Stimulated activated CD8-positive, alpha-beta memory T cell treated with anti-CD3 and anti-CD28 coated beads, Interleukin-4, amount 100 ng/mL, for 4 hours (primary cell): Measurements from ENCODE around the gene OASL.
A peak's percentile ranks its signal among the peaks of the same experiment; 100 is the strongest.

Source experiments
- DNase-seq, 2 donors: peaks; one replicate each; pipeline ENCODE4 v3.0.0-alpha.2; 2020; ENCODE audit warnings: low read depth in 2 of 2, low spot score in 1 of 2

Gene OASL

DNA sequence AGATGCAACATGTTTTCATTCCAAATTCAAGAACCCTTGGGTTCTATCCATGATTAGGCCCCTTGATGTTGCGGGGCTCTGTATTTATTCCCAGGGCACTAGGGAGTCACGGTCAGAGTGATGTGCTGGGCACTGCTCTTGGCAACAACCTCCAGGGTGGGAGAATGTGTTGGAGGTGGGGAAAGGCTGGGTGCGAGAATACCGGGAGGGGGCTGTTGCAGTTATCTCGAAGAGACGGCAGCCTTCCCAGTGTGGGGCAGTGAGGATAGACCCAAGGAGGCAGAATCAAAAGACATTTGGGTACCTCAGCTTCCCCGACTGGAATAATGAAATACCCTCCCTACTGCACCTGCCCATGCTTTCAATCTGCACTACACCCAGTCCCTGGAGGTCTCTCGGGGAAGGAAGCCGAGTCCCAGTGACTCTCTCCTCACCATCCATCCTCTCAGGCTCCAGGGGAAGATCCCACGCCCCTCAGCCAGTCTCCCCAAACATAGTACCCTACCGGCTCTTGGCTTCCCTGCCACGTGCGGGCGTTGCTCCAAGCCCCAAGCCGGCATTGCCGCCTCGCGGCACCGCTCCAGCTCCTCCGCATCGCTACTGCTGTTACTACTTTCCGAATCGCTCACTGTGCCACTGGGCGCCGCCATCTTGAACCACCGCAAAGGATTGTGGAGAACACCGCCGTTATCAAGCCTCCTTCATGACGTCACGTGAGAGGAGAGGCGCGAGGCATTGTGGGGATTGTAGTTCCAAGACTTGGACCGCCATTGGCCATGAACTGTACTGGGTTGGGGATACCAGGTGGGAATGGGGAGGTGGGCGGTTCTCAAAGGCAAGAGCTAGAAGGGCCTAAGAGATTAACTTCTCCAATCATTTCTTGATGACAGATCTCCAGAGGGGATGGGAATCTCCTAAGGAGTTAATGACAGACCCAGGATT lies 22.9 kb downstream of the OASL start, which contains the start of gene C12orf43:
Gene C12orf43, minus strand, starts transcription at position 663 of the 942 bp plus-strand sequence. Its CDS starts 13 bp downstream, at position 650.
- peak; percentile 80 to 85 for DNase-seq

DNA sequence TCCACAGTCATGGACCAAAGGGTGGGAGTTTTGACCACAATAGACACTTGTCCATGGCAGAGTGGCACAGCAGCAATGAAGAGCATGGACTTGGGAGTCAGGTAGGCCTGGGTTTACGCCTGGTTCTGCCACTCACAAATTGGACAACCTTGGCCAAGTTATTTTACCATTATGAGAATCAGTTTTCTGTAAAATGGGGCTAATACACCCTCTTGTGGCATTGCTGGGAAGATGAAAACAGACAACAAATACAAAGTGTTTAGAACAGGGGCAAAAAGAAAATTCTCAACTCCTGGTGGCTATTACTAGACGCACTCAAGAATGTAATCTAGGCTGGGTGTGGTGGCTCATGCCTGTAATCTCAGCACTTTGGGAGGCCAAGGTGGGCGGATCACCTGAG lies 25.3 kb downstream of the OASL start:
- DNase-seq: no peak

DNA sequence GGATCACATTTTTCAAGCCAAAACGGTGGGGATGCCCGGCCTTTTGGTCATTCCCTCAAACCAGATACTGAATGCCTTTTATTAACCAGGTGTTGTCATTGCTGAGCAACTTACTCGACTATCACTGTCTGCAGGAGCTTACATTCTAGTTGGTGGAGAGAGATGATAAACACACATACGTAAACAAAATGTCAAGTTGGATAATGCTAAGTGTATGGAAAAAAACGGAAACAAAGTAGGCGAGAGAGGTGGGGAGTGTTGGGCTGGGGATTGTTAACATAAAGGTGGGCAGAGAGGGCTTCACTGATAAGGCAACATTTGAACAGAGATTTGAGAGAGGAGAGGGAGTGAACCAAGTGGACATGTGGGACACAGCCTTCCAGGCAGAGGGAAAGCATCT lies 27.2 kb downstream of the OASL start:
- DNase-seq: no peak

DNA sequence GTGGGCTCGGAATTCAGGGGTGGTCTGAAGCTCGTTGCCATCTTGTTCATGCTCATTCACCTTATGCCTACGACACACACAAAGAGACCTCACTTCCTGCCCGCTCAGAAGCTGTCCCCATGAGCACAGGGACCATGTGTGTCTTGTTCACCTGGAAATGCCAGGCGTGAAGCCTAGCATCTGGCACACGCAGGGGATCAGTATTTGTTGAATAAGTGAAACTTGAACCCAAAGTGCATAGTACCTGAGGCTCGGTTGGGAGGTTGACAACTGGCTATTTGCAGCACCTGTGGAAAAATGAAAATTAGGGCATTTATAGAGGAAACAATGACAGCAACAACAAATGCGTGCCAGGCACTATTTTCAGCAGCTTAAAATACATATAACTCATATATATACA lies 28.2 kb downstream of the OASL start:
- DNase-seq: no peak

DNA sequence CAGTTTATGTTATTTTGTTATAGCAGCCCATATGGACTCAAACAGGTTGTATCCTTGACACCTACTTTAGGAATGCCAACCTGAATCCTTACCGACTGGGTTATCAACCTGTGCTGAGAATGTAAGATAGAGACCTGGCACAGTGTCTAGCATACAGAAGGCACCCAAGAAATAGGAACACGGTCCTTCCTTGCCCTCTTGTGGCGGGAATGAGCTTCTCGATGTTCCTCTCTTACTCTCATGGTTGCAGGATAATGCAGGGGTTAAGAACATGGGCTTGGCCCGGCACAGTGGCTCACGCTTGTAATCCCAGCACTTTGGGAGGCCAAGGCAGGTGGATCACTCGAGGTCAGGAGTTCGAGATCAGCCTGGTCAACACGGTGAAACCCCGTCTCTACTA lies 29.3 kb downstream of the OASL start:
- no peak for DNase-seq

DNA sequence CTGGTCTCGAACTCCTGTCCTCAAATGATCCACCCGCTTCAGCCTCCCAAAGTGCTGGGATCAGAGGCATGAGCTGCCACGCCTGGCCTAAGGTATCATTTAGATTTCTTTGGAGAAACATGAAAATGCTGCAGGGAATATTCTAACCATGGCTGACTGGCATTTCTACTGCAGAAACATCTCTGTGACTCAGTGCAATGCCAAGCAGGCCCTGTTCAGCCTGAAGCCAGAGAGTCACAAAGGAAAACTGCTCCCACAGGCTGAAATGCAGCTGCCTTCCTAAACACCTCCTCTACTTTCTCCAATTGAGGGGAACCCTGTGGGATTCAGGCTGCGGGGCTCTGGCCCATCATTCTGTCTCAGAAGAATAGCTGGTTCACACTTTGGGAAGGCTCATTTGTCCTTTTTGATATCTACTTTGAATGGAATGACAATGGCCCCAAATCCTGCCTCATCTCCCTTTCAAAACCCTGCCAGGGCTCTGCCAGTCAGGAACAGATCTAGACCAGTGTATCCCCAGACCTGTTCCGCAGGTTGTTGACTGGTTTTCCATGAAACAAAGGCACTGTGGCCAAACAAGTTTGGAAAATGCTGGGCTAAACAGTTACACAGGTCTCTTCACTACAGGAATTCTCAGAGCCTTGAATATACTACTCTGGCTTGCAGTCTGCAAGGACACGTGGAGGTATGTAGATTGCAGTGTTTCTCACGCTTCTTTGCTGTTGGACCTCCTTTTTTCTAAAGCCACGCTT lies 30.5 kb downstream of the OASL start:
- no peak for DNase-seq

DNA sequence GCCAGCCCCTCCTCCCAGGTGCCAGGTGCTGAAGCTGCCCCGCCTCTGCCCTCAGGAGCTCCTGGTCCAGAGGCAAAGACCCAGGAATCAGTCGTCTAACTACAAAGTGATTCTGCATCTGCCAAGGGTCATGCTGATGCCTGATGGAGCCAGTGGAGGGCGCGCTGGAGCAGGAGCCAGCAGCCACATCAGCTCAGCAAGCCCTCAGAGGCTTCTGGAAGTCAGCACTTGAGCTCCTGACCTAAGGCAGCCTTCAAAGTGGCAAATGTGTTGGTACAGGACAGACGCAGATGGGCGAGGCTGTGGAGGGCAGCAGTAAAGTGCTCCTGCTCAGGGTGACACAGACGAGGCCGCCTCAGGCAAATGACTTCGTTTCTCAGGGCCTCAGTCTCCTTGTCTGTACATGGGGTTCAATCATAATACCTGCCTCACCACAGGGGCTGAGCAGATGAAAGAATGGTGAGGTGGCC lies 33.7 kb downstream of the OASL start:
- peak; percentile 3 to 4 for DNase-seq

DNA sequence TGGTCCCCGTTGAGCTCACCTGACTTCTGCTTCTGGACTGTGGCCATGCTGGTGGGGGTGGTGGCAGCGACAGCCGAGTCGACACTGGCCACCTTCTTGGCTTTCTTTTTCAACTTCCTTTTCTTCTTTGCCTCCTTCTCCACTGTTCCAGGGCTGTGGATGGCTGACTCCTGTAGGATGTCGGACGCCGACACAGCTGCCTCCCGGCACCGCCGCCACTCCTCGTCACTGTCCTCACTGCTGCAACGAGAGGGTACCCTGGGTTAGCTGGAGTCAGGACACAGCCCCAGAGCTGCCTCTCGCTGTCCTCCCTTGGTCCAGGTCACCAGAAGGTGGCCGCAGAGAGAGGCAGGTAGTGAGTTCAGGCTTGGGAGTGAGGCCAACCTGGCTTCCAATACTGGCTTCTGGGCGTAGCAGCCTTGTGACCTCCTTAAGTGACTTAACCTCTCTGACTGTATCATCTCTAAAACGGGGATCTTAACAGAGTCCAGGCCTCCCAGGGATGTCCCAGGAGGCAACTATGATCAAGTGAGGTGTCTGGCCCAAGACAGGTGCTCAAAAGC lies 34.7 kb downstream of the OASL start:
- DNase-seq: no peak

DNA sequence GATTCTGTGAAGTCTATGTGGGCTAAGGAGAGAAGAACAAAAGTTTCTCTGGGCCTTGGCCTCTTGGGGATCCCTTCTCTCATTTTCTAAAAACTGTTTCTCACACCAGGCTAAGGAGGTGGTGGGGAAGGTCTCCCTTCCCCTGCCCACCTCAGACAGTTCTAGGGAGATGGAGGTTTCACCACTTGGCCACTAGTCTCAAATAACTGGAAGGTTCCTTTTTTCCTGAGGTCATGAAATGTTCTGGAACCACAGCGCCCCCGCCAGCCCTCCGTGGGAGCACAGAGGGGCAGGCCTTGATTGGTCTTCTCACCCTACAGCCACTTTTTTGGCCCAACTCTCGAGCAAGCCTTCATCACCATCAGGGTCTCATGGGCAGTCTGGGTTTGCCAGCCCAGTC lies 35.4 kb downstream of the OASL start:
- no peak for DNase-seq

DNA sequence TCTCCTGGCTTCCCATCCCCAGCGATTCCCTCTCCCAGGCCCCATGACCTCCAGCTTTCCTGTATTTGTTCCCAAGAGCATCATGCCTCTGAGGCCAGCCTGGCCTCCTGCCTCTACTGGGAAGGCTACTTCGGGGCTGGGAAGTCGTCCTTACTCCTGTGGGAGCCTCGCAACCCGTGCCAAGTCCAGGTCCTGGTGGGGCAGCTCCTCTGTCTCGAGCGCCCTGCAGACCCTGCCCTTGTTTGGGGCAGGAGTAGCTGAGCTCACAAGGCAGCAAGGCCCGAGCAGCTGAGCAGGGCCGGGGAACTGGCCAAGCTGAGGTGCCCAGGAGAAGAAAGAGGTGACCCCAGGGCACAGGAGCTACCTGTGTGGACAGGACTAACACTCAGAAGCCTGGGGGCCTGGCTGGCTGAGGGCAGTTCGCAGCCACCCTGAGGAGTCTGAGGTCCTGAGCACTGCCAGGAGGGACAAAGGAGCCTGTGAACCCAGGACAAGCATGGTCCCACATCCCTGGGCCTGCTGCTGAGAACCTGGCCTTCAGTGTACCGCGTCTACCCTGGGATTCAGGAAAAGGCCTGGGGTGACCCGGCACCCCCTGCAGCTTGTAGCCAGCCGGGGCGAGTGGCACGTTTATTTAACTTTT lies 37.1 kb downstream of the OASL start:
- no peak for DNase-seq

DNA sequence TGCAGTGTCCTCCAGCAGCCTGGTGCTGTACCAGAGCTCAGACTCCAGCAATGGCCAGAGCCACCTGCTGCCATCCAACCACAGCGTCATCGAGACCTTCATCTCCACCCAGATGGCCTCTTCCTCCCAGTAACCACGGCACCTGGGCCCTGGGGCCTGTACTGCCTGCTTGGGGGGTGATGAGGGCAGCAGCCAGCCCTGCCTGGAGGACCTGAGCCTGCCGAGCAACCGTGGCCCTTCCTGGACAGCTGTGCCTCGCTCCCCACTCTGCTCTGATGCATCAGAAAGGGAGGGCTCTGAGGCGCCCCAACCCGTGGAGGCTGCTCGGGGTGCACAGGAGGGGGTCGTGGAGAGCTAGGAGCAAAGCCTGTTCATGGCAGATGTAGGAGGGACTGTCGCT lies 38.0 kb downstream of the OASL start:
- DNase-seq: no peak

DNA sequence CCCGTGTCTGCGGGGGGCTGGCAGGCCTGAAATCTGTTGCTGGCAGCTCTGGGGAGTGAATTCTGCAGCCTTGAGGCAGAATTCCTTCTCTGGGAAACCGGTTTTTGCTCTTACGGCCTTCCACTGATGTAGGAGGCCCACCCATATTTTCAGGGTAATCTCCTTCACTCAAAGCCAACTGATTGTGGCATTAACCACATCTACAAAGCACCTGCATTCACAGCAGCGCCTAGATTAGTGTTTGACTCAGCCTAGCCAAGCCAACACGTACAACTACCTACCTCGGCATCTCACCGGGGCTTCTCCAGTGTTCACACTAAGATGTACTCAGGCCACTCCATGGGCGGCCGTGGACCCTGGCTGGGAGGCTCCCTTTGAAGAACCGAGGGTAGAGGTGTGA lies 38.5 kb downstream of the OASL start:
- no peak for DNase-seq

DNA sequence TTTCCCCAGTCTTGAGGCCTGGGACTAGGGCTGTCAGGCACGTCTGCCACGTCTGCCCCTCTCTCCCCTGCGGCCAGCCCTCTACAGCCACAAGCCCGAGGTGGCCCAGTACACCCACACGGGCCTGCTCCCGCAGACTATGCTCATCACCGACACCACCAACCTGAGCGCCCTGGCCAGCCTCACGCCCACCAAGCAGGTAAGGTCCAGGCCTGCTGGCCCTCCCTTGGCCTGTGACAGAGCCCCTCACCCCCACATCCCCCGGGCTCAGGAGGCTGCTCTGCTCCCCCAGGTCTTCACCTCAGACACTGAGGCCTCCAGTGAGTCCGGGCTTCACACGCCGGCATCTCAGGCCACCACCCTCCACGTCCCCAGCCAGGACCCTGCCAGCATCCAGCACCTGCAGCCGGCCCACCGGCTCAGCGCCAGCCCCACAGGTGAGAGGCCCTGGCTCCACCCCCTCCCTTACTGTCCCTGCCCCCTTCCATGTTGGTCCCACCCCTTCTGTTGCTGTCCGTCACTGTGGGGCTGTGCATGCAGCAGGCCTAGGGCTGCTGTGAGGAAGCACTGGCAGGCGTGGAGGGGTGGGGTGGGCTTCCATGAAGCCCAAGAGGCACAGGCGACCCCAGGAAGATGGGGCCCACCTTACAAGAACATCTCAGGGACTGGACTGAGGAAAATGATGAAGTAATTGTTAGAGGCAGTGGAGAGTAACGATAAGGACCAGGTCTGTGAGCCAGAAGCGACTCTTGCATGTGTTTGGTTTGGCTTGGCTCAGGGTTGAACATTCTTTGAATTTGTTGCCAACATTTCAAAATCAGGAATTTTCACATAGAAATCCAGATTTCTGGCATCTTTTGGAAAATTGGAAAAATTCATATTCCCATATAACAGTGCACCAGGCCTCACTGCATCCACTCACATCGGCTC lies 39.6 kb downstream of the OASL start:
- DNase-seq: no peak

DNA sequence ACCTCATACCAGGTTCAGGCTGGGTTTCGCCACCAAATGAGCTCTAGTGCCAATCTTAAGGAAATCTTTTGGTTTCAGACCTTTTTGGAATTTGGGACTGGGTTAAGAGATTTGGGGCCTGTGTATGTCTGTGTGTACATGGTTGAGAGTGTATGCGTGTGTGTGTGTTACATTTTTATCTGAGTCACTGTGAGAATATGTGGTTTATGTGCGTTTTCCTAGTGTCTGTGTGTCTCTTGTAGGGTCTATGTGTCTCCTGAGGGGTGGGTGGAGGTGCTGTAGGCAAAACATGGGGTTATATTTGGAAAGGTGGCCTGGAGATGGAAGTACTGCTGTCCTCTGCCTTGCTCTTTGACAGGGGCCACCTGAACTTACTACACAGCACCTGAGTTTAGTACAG lies 40.6 kb downstream of the OASL start:
- no peak for DNase-seq

DNA sequence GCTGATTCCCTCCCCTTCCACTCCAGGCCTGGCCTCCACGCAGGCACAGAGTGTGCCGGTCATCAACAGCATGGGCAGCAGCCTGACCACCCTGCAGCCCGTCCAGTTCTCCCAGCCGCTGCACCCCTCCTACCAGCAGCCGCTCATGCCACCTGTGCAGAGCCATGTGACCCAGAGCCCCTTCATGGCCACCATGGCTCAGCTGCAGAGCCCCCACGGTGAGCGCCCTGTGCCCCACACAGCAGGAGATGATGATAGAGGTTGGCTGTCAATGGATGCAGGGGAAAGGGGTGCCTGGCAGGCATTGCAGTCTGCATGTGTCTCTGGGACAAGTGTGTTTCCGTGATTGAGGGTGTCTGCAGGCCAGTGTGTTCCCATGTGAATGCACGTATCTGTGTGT lies 41.6 kb downstream of the OASL start:
- DNase-seq: no peak

DNA sequence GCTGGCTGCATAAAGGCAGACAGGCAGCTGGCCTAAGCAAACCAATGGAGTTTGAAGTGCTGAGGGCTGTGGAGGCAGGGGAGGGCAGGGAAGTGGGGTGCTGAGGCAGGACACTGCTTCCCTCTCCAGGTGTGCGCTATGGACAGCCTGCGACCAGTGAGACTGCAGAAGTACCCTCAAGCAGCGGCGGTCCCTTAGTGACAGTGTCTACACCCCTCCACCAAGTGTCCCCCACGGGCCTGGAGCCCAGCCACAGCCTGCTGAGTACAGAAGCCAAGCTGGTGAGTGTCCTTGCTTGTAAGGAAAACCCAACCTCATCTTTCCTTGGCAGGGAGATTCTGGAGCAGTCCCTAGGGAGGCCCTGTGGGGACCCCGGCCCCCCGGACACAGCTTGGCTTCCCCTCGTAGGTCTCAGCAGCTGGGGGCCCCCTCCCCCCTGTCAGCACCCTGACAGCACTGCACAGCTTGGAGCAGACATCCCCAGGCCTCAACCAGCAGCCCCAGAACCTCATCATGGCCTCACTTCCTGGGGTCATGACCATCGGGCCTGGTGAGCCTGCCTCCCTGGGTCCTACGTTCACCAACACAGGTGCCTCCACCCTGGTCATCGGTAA lies 42.8 kb downstream of the OASL start:
- no peak for DNase-seq

DNA sequence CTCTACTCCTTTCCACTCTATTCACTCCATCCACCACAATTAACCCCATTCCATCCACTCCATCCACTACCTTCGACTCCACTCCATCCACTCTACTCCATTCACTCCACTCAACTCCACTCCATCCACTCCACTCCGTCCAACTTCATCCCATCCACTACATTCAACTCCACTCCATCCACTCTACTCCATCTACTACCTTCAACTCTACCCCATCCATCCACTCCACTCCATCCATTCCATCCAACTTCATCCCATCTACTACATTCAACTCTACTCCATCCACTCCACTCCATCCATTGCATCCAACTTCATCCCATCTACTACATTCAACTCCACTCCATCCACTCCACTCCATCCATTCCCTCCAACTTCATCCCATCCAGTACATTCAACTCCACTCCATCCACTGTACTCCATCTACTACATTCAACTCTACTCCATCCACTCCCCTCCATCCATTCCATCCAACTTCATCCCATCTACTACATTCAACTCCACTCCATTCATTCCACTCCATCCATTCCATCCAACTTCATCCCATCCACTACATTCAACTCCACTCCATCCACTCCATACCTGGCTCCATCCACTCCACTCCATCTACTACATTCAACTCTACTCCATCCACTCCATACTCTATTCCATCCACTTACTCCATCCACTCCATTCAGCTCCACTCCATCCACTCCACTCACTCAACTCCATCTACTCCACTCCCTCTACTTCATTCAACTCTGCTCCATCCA lies 44.3 kb downstream of the OASL start:
- no peak for DNase-seq

DNA sequence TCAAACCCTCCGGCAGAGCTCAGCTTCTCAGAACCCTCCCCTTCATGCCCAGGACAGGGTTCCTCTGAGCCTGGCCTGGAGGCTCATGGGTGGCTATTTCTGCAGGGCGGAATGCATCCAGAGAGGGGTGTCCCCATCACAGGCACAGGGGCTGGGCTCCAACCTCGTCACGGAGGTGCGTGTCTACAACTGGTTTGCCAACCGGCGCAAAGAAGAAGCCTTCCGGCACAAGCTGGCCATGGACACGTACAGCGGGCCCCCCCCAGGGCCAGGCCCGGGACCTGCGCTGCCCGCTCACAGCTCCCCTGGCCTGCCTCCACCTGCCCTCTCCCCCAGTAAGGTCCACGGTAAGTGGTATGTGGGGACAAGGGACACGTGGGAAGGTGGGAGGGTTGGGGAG lies 45.0 kb downstream of the OASL start:
- DNase-seq: no peak

DNA sequence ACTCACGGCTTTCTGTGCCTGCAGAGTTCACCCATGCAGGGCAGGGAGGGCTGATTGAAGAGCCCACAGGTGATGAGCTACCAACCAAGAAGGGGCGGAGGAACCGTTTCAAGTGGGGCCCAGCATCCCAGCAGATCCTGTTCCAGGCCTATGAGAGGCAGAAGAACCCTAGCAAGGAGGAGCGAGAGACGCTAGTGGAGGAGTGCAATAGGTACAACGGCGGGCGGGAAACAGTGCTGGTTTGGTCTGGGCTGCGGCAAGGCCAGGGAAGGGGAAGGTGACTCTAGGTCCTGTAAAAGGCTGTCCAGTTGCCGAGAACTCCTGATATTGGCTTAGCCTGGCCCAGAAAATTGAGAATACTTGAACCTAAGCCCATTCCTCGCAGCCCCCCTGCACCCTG lies 45.5 kb downstream of the OASL start:
- no peak for DNase-seq
